ENCODE results near the gene ARL4A.
A peak's percentile ranks its signal among the peaks of the same experiment; 100 is the strongest.

Gene ARL4A

DNA sequence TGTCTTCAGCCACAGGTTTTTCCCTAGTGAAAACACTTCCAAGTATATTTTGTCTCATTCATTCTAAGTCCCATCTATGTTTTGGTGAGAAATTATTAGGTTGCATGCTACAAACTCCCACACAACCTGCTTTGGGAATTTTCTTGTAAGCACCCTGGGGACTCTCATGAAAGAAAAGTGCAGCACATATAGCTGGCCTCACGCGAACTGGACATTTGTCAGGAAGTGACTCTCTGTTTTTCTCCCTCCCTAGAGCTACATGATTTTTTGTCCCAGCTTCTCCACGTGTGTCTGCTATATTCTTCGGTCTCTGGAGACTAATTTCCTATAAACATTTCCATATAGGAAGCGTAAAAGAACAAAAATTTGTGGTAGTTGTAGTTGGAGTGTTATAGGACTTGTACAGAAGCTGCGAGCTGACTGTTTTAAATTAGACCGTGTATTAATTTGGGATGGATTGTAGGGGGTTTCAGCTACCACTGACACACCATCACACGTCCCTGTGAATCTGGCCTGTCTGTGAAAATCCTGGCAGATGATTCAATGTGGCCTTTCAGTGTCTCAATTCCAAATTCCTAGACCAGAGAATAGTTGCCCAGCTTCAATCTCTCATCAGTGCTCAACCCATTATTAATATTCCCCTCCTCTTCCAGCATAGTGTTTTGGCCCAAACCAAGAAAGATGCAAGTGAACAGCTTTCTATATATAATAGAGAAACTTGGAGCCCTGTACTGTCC is 40.2 kb downstream of the ARL4A start:
- DNase-seq = no peak

DNA sequence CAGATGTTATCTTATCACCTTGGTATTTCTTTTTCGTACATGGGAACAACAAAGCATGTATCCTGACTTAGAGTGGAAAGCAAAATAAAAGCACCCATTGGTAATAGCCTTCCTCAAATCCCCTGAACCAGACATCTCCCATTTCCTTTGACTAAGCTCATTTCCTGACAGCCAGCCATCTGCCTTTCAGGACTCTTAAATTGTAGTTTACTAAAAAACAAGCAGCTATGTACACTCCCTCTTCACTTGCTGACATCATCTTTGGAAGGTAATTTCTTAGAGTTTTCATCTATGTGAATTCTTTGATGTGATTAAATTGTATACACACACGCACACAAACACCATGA is 40.7 kb downstream of the ARL4A start:
- peak in 1 of 3 experiments; percentile 16 for DNase-seq

DNA sequence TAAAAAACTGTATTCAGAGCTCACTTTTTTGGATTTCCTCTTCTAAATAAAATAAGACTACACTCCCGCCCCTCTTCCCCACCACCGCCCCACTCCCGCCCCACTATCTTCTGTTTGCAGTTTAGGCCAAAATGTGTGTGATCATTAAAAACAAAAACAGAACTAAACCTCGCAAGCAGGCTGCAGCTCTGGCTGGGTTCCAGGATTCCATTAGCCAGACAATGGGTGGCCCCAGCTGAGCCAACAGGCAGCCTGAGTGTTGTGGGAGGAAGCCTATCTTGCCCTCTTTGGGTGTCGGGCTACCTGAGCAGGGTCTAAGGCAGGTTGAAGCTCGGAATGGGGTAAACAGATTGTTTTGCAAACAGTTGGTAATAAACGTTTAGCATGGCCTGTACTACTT is 41.7 kb downstream of the ARL4A start:
- peak; percentile 58 to 91 (median 69) for DNase-seq

DNA sequence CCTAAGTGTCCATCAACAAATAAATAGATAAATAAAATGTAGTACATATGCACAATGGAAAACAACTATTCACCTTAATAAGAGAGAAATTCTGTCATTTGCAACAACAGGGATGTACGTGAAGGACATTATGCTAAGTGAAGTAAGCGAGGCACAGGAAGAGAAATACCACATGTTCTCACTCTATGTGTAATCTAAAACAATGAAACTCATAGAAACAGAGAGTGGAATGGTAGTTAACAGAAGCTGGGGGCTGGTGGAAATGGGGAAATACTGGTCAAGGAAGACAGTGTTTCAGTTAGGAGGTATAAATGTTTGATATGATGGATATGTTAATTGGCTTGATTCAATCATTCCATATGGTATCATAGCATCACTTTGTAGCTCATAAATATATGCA is 43.1 kb downstream of the ARL4A start:
- DNase-seq = no peak

DNA sequence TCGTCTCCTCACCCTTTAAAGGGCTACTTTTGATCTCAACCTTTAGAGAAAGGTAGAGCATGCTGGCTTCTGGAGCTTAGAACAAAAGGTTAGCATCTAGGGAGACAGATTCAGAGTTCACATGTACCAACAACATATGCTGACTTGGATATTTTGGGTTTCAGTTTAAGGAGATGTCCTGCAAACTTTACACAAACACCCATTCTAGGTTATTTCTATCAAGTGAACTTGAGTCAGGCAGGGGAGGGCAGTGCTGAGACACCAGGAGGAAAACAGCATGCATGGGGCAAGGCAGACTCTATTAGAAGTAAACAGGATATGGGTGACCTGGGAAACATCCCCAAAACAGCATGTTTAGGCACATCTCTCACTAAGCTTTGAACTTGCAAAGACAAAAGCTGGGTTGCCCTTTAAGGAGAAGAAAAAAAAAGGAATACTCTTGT is 43.8 kb downstream of the ARL4A start:
- no peak for DNase-seq

DNA sequence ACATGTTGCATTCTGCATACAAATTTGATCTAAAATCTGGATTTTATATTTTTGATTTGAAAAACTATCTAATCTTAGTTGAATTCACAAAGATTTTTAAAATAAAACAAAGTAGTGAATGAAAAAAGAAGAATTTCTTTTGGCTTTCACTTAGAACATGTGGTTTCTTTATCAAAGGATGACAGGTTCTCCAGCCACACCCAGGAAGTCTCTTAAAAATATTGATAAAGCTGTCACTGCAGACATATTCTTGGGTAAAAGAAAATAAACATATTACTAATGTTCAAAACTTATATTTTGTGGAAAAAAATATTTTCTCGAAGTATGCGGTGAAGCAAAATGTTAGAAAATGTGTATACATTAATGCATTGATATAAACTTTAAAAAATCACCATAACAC is 44.3 kb downstream of the ARL4A start:
- DNase-seq = no peak

DNA sequence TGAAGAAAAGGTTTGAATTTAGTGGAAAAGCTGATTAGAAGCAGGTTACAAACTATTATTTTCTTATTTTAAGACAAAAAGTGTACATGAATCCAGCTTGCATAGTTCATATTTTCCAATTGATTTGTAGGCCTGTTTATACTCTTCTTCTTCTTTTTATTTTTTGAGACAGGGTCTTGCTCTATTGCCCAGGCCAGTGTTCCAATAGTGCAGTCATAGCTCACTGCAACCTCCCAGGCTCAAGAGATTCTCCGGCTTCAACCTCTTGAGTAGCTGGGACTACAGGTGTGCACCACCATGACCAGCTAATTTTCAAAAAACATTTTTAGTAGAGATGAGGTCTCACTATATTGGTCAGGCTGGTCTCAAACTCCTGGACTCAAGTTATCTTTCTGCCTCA is 45.0 kb downstream of the ARL4A start:
- no peak for DNase-seq

DNA sequence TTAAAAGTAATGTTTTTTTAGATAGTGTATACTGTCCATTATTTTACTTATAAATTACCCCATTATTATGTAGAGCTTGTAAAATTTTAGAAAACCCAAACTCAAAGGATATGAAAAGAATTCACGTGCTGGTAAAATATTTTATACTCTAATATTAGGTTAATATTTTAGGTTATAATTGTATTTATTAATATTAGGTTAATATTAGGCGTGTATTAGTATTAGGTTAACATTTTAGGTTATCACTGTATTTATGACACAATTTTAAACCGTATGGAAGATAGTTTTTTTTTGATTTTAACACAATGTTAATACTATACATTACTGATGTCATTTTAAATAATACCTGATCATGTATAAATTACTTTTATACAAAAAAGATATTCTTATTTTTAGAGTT is 48.5 kb downstream of the ARL4A start:
- no peak for DNase-seq

DNA sequence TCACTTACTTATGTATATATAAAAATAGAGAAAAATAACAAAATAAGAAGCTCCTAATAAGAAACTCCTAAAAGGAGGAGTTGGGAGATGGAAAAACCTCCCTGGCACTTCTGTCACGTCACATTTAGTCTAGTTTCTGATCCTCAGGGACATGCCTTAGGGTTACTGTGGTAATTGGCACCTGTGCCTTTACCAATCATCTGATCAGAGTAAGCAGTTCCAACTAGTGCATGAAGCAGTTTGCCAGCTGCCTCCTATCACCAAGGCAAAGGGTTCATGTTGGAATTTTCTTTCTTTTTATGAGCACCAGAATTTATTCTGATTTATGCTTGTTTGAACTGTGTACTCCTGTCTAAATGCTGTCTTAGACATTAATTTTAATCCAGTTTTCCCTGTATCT is 49.9 kb downstream of the ARL4A start:
- DNase-seq = peak in 2 of 3 experiments; percentile 2 to 44

DNA sequence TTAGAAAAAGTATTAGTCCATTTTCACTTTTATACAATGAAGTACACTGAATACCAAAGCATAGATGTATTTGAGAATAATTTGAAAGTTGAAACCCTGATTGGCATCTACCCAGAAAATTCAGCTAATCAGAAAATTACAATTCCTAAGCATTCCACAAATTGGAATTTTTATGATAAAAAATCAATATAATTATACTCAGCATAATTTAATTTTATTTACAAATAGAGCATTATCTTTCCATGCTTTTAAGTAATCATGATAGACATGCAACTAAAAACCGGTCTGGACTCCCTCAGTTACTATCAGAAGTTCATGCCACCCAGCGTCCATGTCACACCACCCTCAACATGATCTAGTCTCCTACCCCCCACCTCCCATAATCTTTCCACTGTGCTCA is 50.4 kb downstream of the ARL4A start:
- DNase-seq = no peak

DNA sequence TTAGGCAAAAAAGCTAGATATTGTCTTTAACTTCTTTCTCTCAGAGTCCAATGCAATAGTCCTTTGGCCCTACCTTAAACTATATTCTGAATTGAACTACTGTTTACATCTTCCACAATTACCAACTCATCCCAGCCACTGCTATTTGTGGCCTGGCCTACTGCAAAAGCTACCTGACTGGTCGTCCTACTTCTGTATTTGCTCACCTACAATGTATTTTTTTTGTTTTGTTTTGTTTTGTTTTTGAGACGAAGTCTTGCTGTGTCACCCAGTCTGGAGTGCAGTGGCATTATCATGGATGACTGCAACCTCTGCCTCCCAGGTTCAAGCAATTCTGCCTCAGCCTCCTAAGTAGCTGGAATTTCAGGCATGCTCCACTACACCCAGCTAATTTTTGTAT is 51.2 kb downstream of the ARL4A start:
- DNase-seq = no peak

All from NCI-H1417 (cell line).